OCI-LY1 (cell line): ENCODE data around the gene OXNAD1.

Experiments
- EZH2 ChIP-seq: fragments of 200-600 bp; sonication (generic), shearing (Covaris generic); IDR thresholded peaks from 2 replicates; pipeline ENCODE4 v1.8.0; 2017; ENCODE audit warnings: borderline replicate concordance, mixed run types, mild to moderate bottlenecking, antibody characterized with exemption, low read length, moderate library complexity, mixed read lengths
- TF ChIP-seq, protein P1 (sequence below): fragments of 200-600 bp; sonication (generic), shearing (Covaris generic); IDR thresholded peaks from 2 replicates; pipeline ENCODE4 v1.5.1; 2017; ENCODE audit warnings: mild to moderate bottlenecking, antibody characterized with exemption, low read length, moderate library complexity, mixed read lengths

DNA sequence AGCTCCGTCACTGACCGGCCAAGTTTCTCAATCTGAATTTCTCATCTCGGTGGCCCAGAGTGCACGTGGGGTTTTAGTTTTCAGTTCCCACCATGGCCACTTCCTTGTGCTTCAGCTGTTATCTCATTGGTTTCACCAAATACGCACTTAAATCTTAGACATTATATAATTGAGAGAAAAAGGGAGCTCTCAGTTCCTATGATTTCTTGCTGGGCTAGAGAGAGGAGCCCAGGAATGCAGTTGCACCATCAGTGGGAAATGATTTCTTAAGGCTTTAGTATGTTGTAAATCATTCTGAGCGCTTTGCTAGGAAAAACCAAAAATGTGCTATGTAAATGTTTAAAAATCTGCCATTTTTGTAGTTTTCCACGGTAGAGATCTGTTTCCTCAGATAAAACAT, 53.2 kb downstream of the OXNAD1 start:
- TF ChIP-seq, protein P1, sequence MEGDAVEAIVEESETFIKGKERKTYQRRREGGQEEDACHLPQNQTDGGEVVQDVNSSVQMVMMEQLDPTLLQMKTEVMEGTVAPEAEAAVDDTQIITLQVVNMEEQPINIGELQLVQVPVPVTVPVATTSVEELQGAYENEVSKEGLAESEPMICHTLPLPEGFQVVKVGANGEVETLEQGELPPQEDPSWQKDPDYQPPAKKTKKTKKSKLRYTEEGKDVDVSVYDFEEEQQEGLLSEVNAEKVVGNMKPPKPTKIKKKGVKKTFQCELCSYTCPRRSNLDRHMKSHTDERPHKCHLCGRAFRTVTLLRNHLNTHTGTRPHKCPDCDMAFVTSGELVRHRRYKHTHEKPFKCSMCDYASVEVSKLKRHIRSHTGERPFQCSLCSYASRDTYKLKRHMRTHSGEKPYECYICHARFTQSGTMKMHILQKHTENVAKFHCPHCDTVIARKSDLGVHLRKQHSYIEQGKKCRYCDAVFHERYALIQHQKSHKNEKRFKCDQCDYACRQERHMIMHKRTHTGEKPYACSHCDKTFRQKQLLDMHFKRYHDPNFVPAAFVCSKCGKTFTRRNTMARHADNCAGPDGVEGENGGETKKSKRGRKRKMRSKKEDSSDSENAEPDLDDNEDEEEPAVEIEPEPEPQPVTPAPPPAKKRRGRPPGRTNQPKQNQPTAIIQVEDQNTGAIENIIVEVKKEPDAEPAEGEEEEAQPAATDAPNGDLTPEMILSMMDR = no peak
- no peak for TF ChIP-seq EZH2
